ENCODE measurements around the gene SH3D21.

Gene SH3D21

GRCh38 chr1:36323636-36324352, 17.6 kb downstream of the SH3D21 start, which contains the start of gene EVA1B:
TSS of gene EVA1B (minus strand) at chr1:36323645. CDS start at chr1:36323037, 608 bp downstream.
- H3K23ac ChIP-seq (ENCODE audit: low read depth, low read length, poor library complexity) = peak within 1 kb of the TSS; percentile 98
- H2BK12ac ChIP-seq (ENCODE audit: low read length) = peak within 1 kb of the TSS; percentile 82
- no peak within 1 kb of the TSS for H3K4ac ChIP-seq (ENCODE audit: low read length)
- H2BK120ac ChIP-seq (ENCODE audit: low read depth, low read length) = no peak within 1 kb of the TSS
- WGBS, 2 donors (ENCODE audit: extremely low coverage in 2 of 2, insufficient read length in 2 of 2, insufficient replicate concordance in 1 of 2) = no CpG with 5 or more reads among the region's 36 CpGs
- H3K9ac ChIP-seq (ENCODE audit: low read depth, low read length, poor library complexity) = peak within 1 kb of the TSS; percentile 91
- peak; percentile 50 for DNase-seq (ENCODE audit: low spot score)
- H3K9me3 ChIP-seq (replicated peaks in 1 of 2; ENCODE audit: control insufficient read depth in 2 of 2, insufficient read depth in 1 of 2, low read depth in 1 of 2, low read length in 2 of 2) = peaks cover 0 to 2% of the 10 kb centered on the region in 2 donors
- peak within 1 kb of the TSS; percentile 90 for H2BK15ac ChIP-seq (ENCODE audit: low read length)
- no peaks in the 10 kb centered on the region for H3K79me1 ChIP-seq (ENCODE audit: low read depth, low read length)
- peak within 1 kb of the TSS; percentile 97 for H3K18ac ChIP-seq (ENCODE audit: low read length)
- peaks cover 14 to 25% of the 10 kb centered on the region in 2 donors for H3K4me1 ChIP-seq (ENCODE audit: control insufficient read depth in 2 of 2, insufficient read depth in 1 of 2, low read depth in 1 of 2, low read length in 2 of 2)
- peak within 1 kb of the TSS; percentile 45 to 85 for H3K4me3 ChIP-seq (ENCODE audit: low read length in 2 of 2)
- H3K27me3 ChIP-seq (ENCODE audit: control insufficient read depth in 3 of 3, insufficient read depth in 3 of 3, low read depth in 1 of 3, low read length in 3 of 3) = peaks cover 0 to 40% (median 2%) of the 10 kb centered on the region in 3 experiments
- peak within 1 kb of the TSS; percentile 31 for H4K8ac ChIP-seq (ENCODE audit: low read depth, low read length)
- H2AK5ac ChIP-seq (ENCODE audit: low read depth, low read length) = peak within 1 kb of the TSS; percentile 98
- H3K36me3 ChIP-seq (replicated peaks in 1 of 2; ENCODE audit: control insufficient read depth in 2 of 2, insufficient read depth in 2 of 2, low read length in 2 of 2) = peaks cover 0 to 34% of the 10 kb centered on the region in 2 donors
- peak within 1 kb of the TSS; percentile 89 for H3K4me2 ChIP-seq (ENCODE audit: insufficient read depth, low read length, poor library complexity, severe bottlenecking)
- H2BK5ac ChIP-seq (ENCODE audit: low read length) = peak within 1 kb of the TSS; percentile 83
- no peak within 1 kb of the TSS for H4K91ac ChIP-seq (ENCODE audit: low read depth, low read length, poor library complexity)
- peak within 1 kb of the TSS; percentile 23 for H3K27ac ChIP-seq (replicated peaks; ENCODE audit: low read length)
- peak within 1 kb of the TSS; percentile 87 for H2AFZ ChIP-seq (ENCODE audit: low read length)
- peak within 1 kb of the TSS; percentile 47 for H3K14ac ChIP-seq (ENCODE audit: low read length)

GRCh38 chr1:36324353-36324703, 18.2 kb downstream of the SH3D21 start:
- peaks cover 0 to 2% of the 10 kb centered on the region in 2 donors for H3K9me3 ChIP-seq (replicated peaks in 1 of 2; ENCODE audit: control insufficient read depth in 2 of 2, insufficient read depth in 1 of 2, low read depth in 1 of 2, low read length in 2 of 2)
- H3K27ac ChIP-seq (replicated peaks; ENCODE audit: low read length) = no peak overlapping the region
- peak overlapping the region; percentile 80 for H2AFZ ChIP-seq (ENCODE audit: low read length)
- WGBS, 2 donors (ENCODE audit: extremely low coverage in 2 of 2, insufficient read length in 2 of 2, insufficient replicate concordance in 1 of 2) = no CpG with 5 or more reads among the region's 9 CpGs
- no peak overlapping the region for H3K4ac ChIP-seq (ENCODE audit: low read length)
- H2BK5ac ChIP-seq (ENCODE audit: low read length) = peak overlapping the region; percentile 83
- no peaks in the 10 kb centered on the region for H3K79me1 ChIP-seq (ENCODE audit: low read depth, low read length)
- H2BK15ac ChIP-seq (ENCODE audit: low read length) = peak overlapping the region; percentile 79
- H3K23ac ChIP-seq (ENCODE audit: low read depth, low read length, poor library complexity) = peak overlapping the region; percentile 47
- H3K18ac ChIP-seq (ENCODE audit: low read length) = peak overlapping the region; percentile 93
- H3K4me3 ChIP-seq (ENCODE audit: low read length in 2 of 2) = peak overlapping the region in 1 of 2 donors; percentile 45
- H3K27me3 ChIP-seq (ENCODE audit: control insufficient read depth in 3 of 3, insufficient read depth in 3 of 3, low read depth in 1 of 3, low read length in 3 of 3) = peaks cover 0 to 37% (median 2%) of the 10 kb centered on the region in 3 experiments
- peak overlapping the region; percentile 30 for H2AK5ac ChIP-seq (ENCODE audit: low read depth, low read length)
- H2BK120ac ChIP-seq (ENCODE audit: low read depth, low read length) = no peak overlapping the region
- no peak overlapping the region for H4K91ac ChIP-seq (ENCODE audit: low read depth, low read length, poor library complexity)
- H3K4me2 ChIP-seq (ENCODE audit: insufficient read depth, low read length, poor library complexity, severe bottlenecking) = peak overlapping the region; percentile 43
- H3K4me1 ChIP-seq (ENCODE audit: control insufficient read depth in 2 of 2, insufficient read depth in 1 of 2, low read depth in 1 of 2, low read length in 2 of 2) = peaks cover 14 to 25% of the 10 kb centered on the region in 2 donors
- H2BK12ac ChIP-seq (ENCODE audit: low read length) = peak overlapping the region; percentile 82
- H3K14ac ChIP-seq (ENCODE audit: low read length) = no peak overlapping the region
- no peak overlapping the region for H4K8ac ChIP-seq (ENCODE audit: low read depth, low read length)
- H3K36me3 ChIP-seq (replicated peaks in 1 of 2; ENCODE audit: control insufficient read depth in 2 of 2, insufficient read depth in 2 of 2, low read length in 2 of 2) = peaks cover 0 to 29% of the 10 kb centered on the region in 2 donors
- DNase-seq (ENCODE audit: low spot score) = no peak
- peak overlapping the region; percentile 34 for H3K9ac ChIP-seq (ENCODE audit: low read depth, low read length, poor library complexity)

GRCh38 chr1:36326499-36326898, 20.3 kb downstream of the SH3D21 start:
- Histone ChIP-seq H3K36me3 (replicated peaks in 1 of 2; ENCODE audit: control insufficient read depth in 2 of 2, insufficient read depth in 2 of 2, low read length in 2 of 2) (peaks cover 0 to 9% of the 10 kb centered on the region in 2 donors), H3K79me1 (ENCODE audit: low read depth, low read length) (no peaks in the 10 kb centered on the region), H3K23ac (ENCODE audit: low read depth, low read length, poor library complexity) (no peak overlapping the region), H4K91ac (ENCODE audit: low read depth, low read length, poor library complexity) (no peak overlapping the region), H2BK5ac (ENCODE audit: low read length) (no peak overlapping the region), H3K14ac (ENCODE audit: low read length) (no peak overlapping the region), H3K18ac (ENCODE audit: low read length) (no peak overlapping the region), H3K4me3 (ENCODE audit: low read length in 2 of 2) (no peak overlapping the region), H2BK12ac (ENCODE audit: low read length) (no peak overlapping the region), H4K8ac (ENCODE audit: low read depth, low read length) (no peak overlapping the region), H3K27ac (replicated peaks; ENCODE audit: low read length) (no peak overlapping the region), H3K4ac (ENCODE audit: low read length) (no peak overlapping the region), H2BK120ac (ENCODE audit: low read depth, low read length) (no peak overlapping the region), H2BK15ac (ENCODE audit: low read length) (no peak overlapping the region), H2AFZ (ENCODE audit: low read length) (no peak overlapping the region), H3K27me3 (ENCODE audit: control insufficient read depth in 3 of 3, insufficient read depth in 3 of 3, low read depth in 1 of 3, low read length in 3 of 3) (peaks cover 0 to 23% (median 0%) of the 10 kb centered on the region in 3 experiments), H2AK5ac (ENCODE audit: low read depth, low read length) (peak overlapping the region; percentile 14), H3K4me2 (ENCODE audit: insufficient read depth, low read length, poor library complexity, severe bottlenecking) (no peak overlapping the region), H3K9me3 (replicated peaks in 1 of 2; ENCODE audit: control insufficient read depth in 2 of 2, insufficient read depth in 1 of 2, low read depth in 1 of 2, low read length in 2 of 2) (peaks cover 0 to under 1% of the 10 kb centered on the region in 2 donors), H3K4me1 (ENCODE audit: control insufficient read depth in 2 of 2, insufficient read depth in 1 of 2, low read depth in 1 of 2, low read length in 2 of 2) (peaks cover 12 to 20% of the 10 kb centered on the region in 2 donors), H3K9ac (ENCODE audit: low read depth, low read length, poor library complexity) (no peak overlapping the region)
- no CpG with 5 or more reads among the region's 6 CpGs for WGBS, 2 donors (ENCODE audit: extremely low coverage in 2 of 2, insufficient read length in 2 of 2, insufficient replicate concordance in 1 of 2)
- no peak for DNase-seq (ENCODE audit: low spot score)

GRCh38 chr1:36327421-36328087, 21.4 kb downstream of the SH3D21 start:
- Histone ChIP-seq H3K9ac (ENCODE audit: low read depth, low read length, poor library complexity) (no peak overlapping the region), H3K27ac (replicated peaks; ENCODE audit: low read length) (no peak overlapping the region), H3K18ac (ENCODE audit: low read length) (no peak overlapping the region), H2BK15ac (ENCODE audit: low read length) (peak overlapping the region; percentile 18), H3K14ac (ENCODE audit: low read length) (no peak overlapping the region), H3K79me1 (ENCODE audit: low read depth, low read length) (no peaks in the 10 kb centered on the region), H4K8ac (ENCODE audit: low read depth, low read length) (no peak overlapping the region), H3K27me3 (ENCODE audit: control insufficient read depth in 3 of 3, insufficient read depth in 3 of 3, low read depth in 1 of 3, low read length in 3 of 3) (peaks cover 0 to 12% (median 0%) of the 10 kb centered on the region in 3 experiments), H2BK120ac (ENCODE audit: low read depth, low read length) (peak overlapping the region; percentile 47), H2BK12ac (ENCODE audit: low read length) (peak overlapping the region; percentile 7), H3K4me3 (ENCODE audit: low read length in 2 of 2) (no peak overlapping the region), H2BK5ac (ENCODE audit: low read length) (no peak overlapping the region), H3K23ac (ENCODE audit: low read depth, low read length, poor library complexity) (no peak overlapping the region), H2AFZ (ENCODE audit: low read length) (no peak overlapping the region), H4K91ac (ENCODE audit: low read depth, low read length, poor library complexity) (no peak overlapping the region), H3K36me3 (replicated peaks in 1 of 2; ENCODE audit: control insufficient read depth in 2 of 2, insufficient read depth in 2 of 2, low read length in 2 of 2) (peaks cover 0 to 5% of the 10 kb centered on the region in 2 donors), H2AK5ac (ENCODE audit: low read depth, low read length) (no peak overlapping the region), H3K4ac (ENCODE audit: low read length) (no peak overlapping the region), H3K4me2 (ENCODE audit: insufficient read depth, low read length, poor library complexity, severe bottlenecking) (no peak overlapping the region), H3K4me1 (ENCODE audit: control insufficient read depth in 2 of 2, insufficient read depth in 1 of 2, low read depth in 1 of 2, low read length in 2 of 2) (peaks cover 7 to 11% of the 10 kb centered on the region in 2 donors), H3K9me3 (replicated peaks in 1 of 2; ENCODE audit: control insufficient read depth in 2 of 2, insufficient read depth in 1 of 2, low read depth in 1 of 2, low read length in 2 of 2) (no peaks in the 10 kb centered on the region)
- no peak for DNase-seq (ENCODE audit: low spot score)
- no CpG with 5 or more reads among the region's 9 CpGs for WGBS, 2 donors (ENCODE audit: extremely low coverage in 2 of 2, insufficient read length in 2 of 2, insufficient replicate concordance in 1 of 2)

Measured in neuronal stem cell (in vitro differentiated cells).